Regular cardiac myocyte (primary cell): ENCODE data around the gene ANXA10. TPM values are rescaled to one million over a fixed set of nuclear protein-coding genes. Genes with fewer than 3 reads are reported as not detected.

Experiments
- total RNA-seq: library from RNA; depleted of rRNA; stranded (reverse); fragments of >200 nt; gene quantifications from 2 replicates; pipeline ENCODE4 v1.2.3, GENCODE V29; 2014

The ANXA10 gene, protein sequence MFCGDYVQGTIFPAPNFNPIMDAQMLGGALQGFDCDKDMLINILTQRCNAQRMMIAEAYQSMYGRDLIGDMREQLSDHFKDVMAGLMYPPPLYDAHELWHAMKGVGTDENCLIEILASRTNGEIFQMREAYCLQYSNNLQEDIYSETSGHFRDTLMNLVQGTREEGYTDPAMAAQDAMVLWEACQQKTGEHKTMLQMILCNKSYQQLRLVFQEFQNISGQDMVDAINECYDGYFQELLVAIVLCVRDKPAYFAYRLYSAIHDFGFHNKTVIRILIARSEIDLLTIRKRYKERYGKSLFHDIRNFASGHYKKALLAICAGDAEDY
- 62.9 and 67.7 TPM in 2 replicates for total RNA-seq

GRCh38 chr4:168092176-168092712, at the start of gene ANXA10:
ANXA10 (plus strand) TSS chr4:168092537; CDS start chr4:168092701, 164 bp downstream.

Other genes starting within 250 kb of the ANXA10 start
- 13.2 and 26.2 TPM in 2 replicates for gene DDX60, start 226.2 kb downstream of the ANXA10 start, total RNA-seq